Ishikawa (cell line): Measurements from ENCODE around the gene S100A16.

Experiments used
- CEBPB ChIP-seq: IDR thresholded peaks from 2 replicates; pipeline ENCODE4 v1.6.1; 2012
- CREB1 ChIP-seq: IDR thresholded peaks from 2 replicates; pipeline ENCODE4 v1.6.1; 2012; ENCODE audit warnings: low read depth
- EGR1 ChIP-seq: IDR thresholded peaks from 2 replicates; pipeline ENCODE4 v1.6.1; 2012
- EP300 ChIP-seq: IDR thresholded peaks from 2 replicates; pipeline ENCODE4 v1.6.1; 2012; ENCODE audit warnings: borderline replicate concordance
- FOXM1 ChIP-seq: IDR thresholded peaks from 2 replicates; pipeline ENCODE4 v1.6.1; 2012; ENCODE audit warnings: low read depth, borderline replicate concordance
- NFIC ChIP-seq: IDR thresholded peaks from 2 replicates; pipeline ENCODE4 v1.6.1; 2012
- RAD21 ChIP-seq: IDR thresholded peaks from 2 replicates; pipeline ENCODE4 v1.6.1; 2012; ENCODE audit warnings: low read depth
- TAF1 ChIP-seq: IDR thresholded peaks from 2 replicates; pipeline ENCODE4 v1.6.1; 2012; ENCODE audit warnings: low read depth, mild to moderate bottlenecking
- TCF12 ChIP-seq: IDR thresholded peaks from 2 replicates; pipeline ENCODE4 v1.6.1; 2012; ENCODE audit warnings: low read depth
- TEAD4 ChIP-seq: IDR thresholded peaks from 2 replicates; pipeline ENCODE4 v1.6.1; 2012
- YY1 ChIP-seq: IDR thresholded peaks from 2 replicates; pipeline ENCODE4 v1.6.1; 2012; ENCODE audit warnings: low read depth
- ZBTB7A ChIP-seq: IDR thresholded peaks from 2 replicates; pipeline ENCODE4 v1.6.1; 2012; ENCODE audit warnings: low read depth
- TF ChIP-seq, protein P1 (sequence below): IDR thresholded peaks from 2 replicates; pipeline ENCODE4 v1.6.1; 2012
- TF ChIP-seq, protein P2 (sequence below): IDR thresholded peaks from 2 replicates; pipeline ENCODE4 v1.6.1; 2012; ENCODE audit warnings: low read depth, mild to moderate bottlenecking
- TF ChIP-seq, protein P3 (sequence below): IDR thresholded peaks from 2 replicates; pipeline ENCODE4 v1.6.1; 2012

The S100A16 gene

DNA sequence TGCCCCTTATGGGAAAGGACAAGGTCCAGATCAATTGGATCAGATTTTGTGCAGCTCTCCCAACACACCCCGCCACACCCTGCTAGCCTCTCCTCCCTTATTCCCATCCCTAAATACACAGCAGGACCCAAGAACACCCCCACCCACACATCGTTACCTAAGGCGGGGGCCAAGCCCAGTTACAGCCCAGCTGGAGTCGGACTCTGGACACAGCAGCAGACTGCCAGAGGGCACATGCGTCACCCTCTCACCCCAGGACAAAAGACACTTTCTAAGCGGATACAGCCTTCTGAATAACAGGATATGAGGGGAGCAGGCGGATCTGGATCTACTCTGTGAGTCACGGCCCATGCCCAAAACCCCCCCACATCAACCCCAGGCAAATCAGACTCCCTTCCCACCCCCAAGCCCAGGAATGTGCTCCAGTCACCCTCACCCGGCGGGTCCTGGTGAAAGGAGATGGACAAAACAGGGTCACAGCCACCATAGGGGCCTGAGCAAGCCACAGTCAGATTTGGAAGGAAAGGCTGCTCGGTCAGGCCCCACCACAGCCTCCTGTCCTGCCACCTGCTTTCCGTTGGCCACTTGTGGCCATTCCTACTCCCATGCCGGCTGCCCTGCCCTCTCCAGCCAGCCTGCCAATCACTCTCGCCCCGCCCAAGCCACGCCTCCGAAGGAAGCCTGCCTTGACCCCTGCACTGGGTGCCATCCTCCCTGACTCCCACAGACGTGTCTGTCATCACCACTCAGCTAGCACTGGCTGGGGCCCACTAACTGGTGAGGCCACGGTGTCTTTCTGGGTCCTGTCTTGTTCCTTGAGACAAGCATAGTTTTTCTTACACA, 4.0 kb downstream of the S100A16 start:
- TF ChIP-seq, protein P1, sequence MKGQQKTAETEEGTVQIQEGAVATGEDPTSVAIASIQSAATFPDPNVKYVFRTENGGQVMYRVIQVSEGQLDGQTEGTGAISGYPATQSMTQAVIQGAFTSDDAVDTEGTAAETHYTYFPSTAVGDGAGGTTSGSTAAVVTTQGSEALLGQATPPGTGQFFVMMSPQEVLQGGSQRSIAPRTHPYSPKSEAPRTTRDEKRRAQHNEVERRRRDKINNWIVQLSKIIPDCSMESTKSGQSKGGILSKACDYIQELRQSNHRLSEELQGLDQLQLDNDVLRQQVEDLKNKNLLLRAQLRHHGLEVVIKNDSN = no peak
- TF ChIP-seq, protein P2, sequence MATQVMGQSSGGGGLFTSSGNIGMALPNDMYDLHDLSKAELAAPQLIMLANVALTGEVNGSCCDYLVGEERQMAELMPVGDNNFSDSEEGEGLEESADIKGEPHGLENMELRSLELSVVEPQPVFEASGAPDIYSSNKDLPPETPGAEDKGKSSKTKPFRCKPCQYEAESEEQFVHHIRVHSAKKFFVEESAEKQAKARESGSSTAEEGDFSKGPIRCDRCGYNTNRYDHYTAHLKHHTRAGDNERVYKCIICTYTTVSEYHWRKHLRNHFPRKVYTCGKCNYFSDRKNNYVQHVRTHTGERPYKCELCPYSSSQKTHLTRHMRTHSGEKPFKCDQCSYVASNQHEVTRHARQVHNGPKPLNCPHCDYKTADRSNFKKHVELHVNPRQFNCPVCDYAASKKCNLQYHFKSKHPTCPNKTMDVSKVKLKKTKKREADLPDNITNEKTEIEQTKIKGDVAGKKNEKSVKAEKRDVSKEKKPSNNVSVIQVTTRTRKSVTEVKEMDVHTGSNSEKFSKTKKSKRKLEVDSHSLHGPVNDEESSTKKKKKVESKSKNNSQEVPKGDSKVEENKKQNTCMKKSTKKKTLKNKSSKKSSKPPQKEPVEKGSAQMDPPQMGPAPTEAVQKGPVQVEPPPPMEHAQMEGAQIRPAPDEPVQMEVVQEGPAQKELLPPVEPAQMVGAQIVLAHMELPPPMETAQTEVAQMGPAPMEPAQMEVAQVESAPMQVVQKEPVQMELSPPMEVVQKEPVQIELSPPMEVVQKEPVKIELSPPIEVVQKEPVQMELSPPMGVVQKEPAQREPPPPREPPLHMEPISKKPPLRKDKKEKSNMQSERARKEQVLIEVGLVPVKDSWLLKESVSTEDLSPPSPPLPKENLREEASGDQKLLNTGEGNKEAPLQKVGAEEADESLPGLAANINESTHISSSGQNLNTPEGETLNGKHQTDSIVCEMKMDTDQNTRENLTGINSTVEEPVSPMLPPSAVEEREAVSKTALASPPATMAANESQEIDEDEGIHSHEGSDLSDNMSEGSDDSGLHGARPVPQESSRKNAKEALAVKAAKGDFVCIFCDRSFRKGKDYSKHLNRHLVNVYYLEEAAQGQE = no peak
- TF ChIP-seq NFIC (peak; percentile 21; the same call in 1 of the 2 replicates), EP300 (peak; percentile 48; the same call in 1 of the 2 replicates), TEAD4 (peak; percentile 89), RAD21 (no peak), ZBTB7A (peak; percentile 53; the same call in 1 of the 2 replicates), TAF1 (no peak), TCF12 (peak; percentile 84), FOXM1 (peak; percentile 39; the same call in 1 of the 2 replicates), CEBPB (no peak), CREB1 (no peak), EGR1 (peak; percentile 36), YY1 (0 out of 2 replicates have a peak, but pooled peaks have one; percentile 42)
- TF ChIP-seq, protein P3, sequence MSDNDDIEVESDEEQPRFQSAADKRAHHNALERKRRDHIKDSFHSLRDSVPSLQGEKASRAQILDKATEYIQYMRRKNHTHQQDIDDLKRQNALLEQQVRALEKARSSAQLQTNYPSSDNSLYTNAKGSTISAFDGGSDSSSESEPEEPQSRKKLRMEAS = peak; percentile 53; the same call in 1 of the 2 replicates

DNA sequence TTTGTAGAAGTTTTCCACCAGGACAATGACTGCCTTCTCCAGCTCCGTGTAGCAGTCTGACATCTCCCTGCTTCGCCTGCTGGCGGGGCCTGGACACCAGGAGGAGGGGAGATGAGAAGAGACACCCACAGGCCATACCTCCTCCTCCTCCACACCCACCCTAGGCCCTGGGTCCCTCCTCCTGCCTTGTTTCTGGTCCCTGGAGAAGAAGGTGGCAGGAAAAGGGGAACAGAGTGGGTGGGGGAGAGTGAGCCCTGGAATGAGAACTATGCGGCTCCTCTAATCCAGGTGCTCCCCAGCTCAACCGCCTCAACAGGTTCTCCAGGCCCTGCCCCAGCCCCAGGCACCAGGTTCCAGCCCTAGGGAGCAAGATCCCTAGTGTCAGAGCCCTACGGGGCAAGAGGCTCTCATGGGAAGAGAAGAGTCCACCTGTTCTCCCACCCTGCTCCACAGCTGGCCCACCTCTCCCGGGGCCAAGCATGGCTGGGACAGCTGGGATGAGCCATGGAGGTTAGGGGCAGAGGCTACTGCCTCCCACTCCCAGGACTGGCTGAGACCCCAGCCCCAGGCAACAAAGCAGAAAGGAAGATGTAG, 4.8 kb downstream of the S100A16 start:
- TF ChIP-seq TCF12 = peak; percentile 32; the same call in 1 of the 2 replicates
- no peak for TF ChIP-seq FOXM1
- peak; percentile 30; the same call in 1 of the 2 replicates for TF ChIP-seq EP300
- TF ChIP-seq NFIC = no peak
- TF ChIP-seq EGR1 = no peak
- TF ChIP-seq, protein P2 = no peak
- TF ChIP-seq TEAD4 = peak; percentile 91
- no peak for TF ChIP-seq CEBPB
- TF ChIP-seq, protein P1 = no peak
- no peak for TF ChIP-seq RAD21
- TF ChIP-seq YY1 = no peak
- TF ChIP-seq ZBTB7A = no peak

DNA sequence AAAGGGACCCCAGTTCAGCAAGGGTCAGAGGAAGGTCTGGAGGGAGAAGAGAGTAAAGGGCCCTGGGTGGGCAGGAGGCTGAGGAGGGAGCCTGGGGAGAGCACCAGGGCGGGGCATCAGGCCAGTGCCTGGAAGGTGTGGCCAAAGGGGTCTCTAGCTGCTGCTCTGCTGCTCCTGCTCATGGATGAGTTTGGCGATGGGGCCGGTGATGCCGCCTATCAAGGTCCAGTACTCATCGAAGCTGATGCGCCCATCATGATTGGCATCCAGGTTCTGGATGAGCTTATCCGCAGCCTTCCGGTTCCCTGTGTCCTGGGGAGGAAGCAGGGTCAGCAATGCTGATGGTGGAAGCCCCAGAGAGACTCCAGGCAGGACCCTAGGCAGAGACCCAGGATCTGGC, 5.6 kb downstream of the S100A16 start:
- TF ChIP-seq FOXM1 (no peak), YY1 (no peak), TAF1 (no peak), CEBPB (no peak), NFIC (no peak), ZBTB7A (no peak), EP300 (no peak)
- TF ChIP-seq, protein P1 = no peak
- TF ChIP-seq, protein P2 = no peak
- TF ChIP-seq, protein P3 = no peak
